Measurements from ENCODE around the gene KLHL17.

DNA sequence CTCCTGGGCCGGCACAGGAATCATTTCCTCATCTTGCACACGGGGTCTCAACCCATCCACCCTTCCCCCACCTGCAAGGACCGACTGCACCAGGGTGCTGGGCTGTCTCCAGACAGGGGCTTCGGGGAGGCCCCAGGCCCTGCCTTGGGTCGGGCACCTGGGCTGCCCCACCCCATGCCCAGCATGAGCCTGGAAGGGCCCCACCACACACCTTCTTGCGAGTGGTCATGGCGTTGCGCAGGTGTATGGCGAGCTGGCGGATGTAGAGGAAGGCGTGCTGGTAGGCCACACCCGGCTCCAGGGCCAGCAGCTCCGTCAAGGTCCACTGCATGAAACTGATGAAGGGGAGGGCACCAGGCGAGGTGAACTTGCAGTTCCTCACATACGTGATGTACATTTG lies 8.2 kb upstream of the KLHL17 start:
- TF ChIP-seq CTCF (optimal IDR thresholded peaks at IDR 0.05 in 1 of 3, IDR thresholded peaks at IDR 0.05 in 1 of 3, conservative IDR thresholded peaks at IDR 0.05 in 1 of 3; ENCODE audit: extremely low read depth in 1 of 3, insufficient read depth in 2 of 3, low read length in 3 of 3) (no peak), EZH2 (IDR thresholded peaks at IDR 0.05; ENCODE audit: low read length) (no peak)
